GM23248 (cell line): ENCODE measurements around the gene THSD4. TPM values are rescaled to one million over a fixed set of nuclear protein-coding genes. Genes with fewer than 3 reads are reported as not detected.

Experiments
- DNase-seq: peaks from one replicate; pipeline ENCODE4 v3.0.0-alpha.2; 2015
- H2AFZ ChIP-seq: fragments of 200-600 bp; sonication (generic); 2 replicates; pipeline ENCODE4 v1.6.1; 2016; ENCODE audit warnings: antibody characterized with exemption
- H3F3A ChIP-seq: fragments of 200-600 bp; sonication (generic); 2 replicates; pipeline ENCODE4 v1.6.1; 2016; ENCODE audit warnings: mild to moderate bottlenecking, antibody characterized with exemption, mixed run types; ENCODE audit not compliant: insufficient read depth
- H3K27ac ChIP-seq: fragments of 200-600 bp; sonication (generic); 2 replicates; pipeline ENCODE4 v1.5.1; 2016; ENCODE audit warnings: mild to moderate bottlenecking
- H3K27me3 ChIP-seq: fragments of 200-600 bp; sonication (generic); replicated peaks from 2 replicates; pipeline ENCODE4 v1.6.1; 2016; ENCODE audit warnings: mild to moderate bottlenecking; ENCODE audit not compliant: insufficient read depth
- H3K36me3 ChIP-seq: fragments of 200-600 bp; sonication (generic); 2 replicates; pipeline ENCODE4 v1.6.1; 2016; ENCODE audit warnings: low read depth, mild to moderate bottlenecking
- H3K4me1 ChIP-seq: fragments of 200-600 bp; sonication (generic); 2 replicates; pipeline ENCODE4 v1.6.1; 2016; ENCODE audit warnings: mild to moderate bottlenecking; ENCODE audit not compliant: insufficient read depth
- H3K4me2 ChIP-seq: fragments of 200-600 bp; sonication (generic); one replicate; pipeline ENCODE4 v1.6.1; 2016; ENCODE audit warnings: mild to moderate bottlenecking; ENCODE audit not compliant: unreplicated experiment
- H3K4me3 ChIP-seq: fragments of 200-600 bp; sonication (generic); 2 replicates; pipeline ENCODE4 v1.5.1; 2016; ENCODE audit warnings: mild to moderate bottlenecking
- H3K79me2 ChIP-seq: fragments of 200-600 bp; sonication (generic); 2 replicates; pipeline ENCODE4 v1.6.1; 2016; ENCODE audit warnings: mild to moderate bottlenecking; ENCODE audit not compliant: insufficient read depth
- H3K9ac ChIP-seq: fragments of 200-600 bp; sonication (generic); 2 replicates; pipeline ENCODE4 v1.6.1; 2016; ENCODE audit warnings: mild to moderate bottlenecking
- H3K9me2 ChIP-seq: fragments of 200-600 bp; sonication (generic); 2 replicates; pipeline ENCODE4 v1.6.1; 2016; ENCODE audit warnings: mixed run types, mild to moderate bottlenecking, moderate library complexity; ENCODE audit not compliant: insufficient read depth
- H3K9me3 ChIP-seq: fragments of 200-600 bp; sonication (generic); one replicate; pipeline ENCODE4 v1.6.1; 2017; ENCODE audit warnings: low read depth
- H4K20me1 ChIP-seq: fragments of 200-600 bp; sonication (generic); 2 replicates; pipeline ENCODE4 v1.6.0; 2016; ENCODE audit not compliant: insufficient read depth
- EZH2 ChIP-seq: fragments of 200-600 bp; sonication (generic); IDR thresholded peaks from 2 replicates; pipeline ENCODE4 v1.6.1; 2018; ENCODE audit warnings: antibody characterized with exemption, mild to moderate bottlenecking; ENCODE audit not compliant: insufficient read depth, poor library complexity, severe bottlenecking
- EZH2phosphoT487 ChIP-seq: fragments of 200-600 bp; sonication (generic); IDR thresholded peaks from 2 replicates; pipeline ENCODE4 v1.6.1; 2018; ENCODE audit warnings: antibody characterized with exemption, moderate library complexity, mild to moderate bottlenecking, low read depth; ENCODE audit not compliant: insufficient read depth
- WGBS, 2 experiments: methylation state at CpG; one replicate each; pipeline ENCODE4 v1.1.6; 2015 to 2017; ENCODE audit warnings: low lambda C conversion rate in 2 of 2, low coverage in 1 of 2; ENCODE audit errors: missing lambda C conversion rate in 2 of 2; 5-methylcytosine and 5-hydroxymethylcytosine counted together
- in situ Hi-C: fragments of 300-500 bp; cut with MboI; formaldehyde crosslinking; loops from 2 replicates; pipeline ENCODE4 v1.15.0; 2020
- polyA plus RNA-seq: library from polyadenylated mRNA; unstranded; fragments of >200 nt; fragmentation: Nextera tagmentation; extraction: Ambion mirVana; gene quantifications from 2 replicates; pipeline ENCODE4 v1.2.1, GENCODE V29; 2016
- total RNA-seq: library from RNA; depleted of rRNA; stranded (reverse); fragments of >200 nt; shearing (Covaris generic); gene quantifications from 2 replicates; pipeline ENCODE4 v1.2.3, GENCODE V29; 2014

THSD4 gene
- total and polyA plus RNA-seq, 2 experiments from 2014 or later = 14.2 to 58.9 TPM

GRCh38 chr15:71302861-71303410 lies 187.7 kb downstream of the THSD4 start:
- no peaks in the 10 kb centered on the region for H4K20me1 ChIP-seq
- WGBS, 2 experiments = 82% methylated on average over 6 of the region's 6 CpGs
- peaks cover 20% of the 10 kb centered on the region for H3K4me1 ChIP-seq
- 0 out of 2 replicates have a peak, but pooled peaks cover 6% of the 10 kb centered on the region for H3K79me2 ChIP-seq
- peak; percentile 49 for DNase-seq
- H3F3A ChIP-seq = peaks cover 6% of the 10 kb centered on the region; the same call in 1 of the 2 replicates
- no peak overlapping the region for H3K4me2 ChIP-seq
- no peak for TF ChIP-seq EZH2
- TF ChIP-seq EZH2phosphoT487 = no peak
- no peaks in the 10 kb centered on the region for H3K9me2 ChIP-seq
- H3K4me3 ChIP-seq = no peak overlapping the region
- no peak overlapping the region for H3K27ac ChIP-seq
- in situ Hi-C loops = no loop called here
- H3K9ac ChIP-seq = no peak overlapping the region
- no peaks in the 10 kb centered on the region for H3K36me3 ChIP-seq
- no peaks in the 10 kb centered on the region for H3K27me3 ChIP-seq
- no peak overlapping the region for H2AFZ ChIP-seq
- no peaks in the 10 kb centered on the region for H3K9me3 ChIP-seq

DNA sequence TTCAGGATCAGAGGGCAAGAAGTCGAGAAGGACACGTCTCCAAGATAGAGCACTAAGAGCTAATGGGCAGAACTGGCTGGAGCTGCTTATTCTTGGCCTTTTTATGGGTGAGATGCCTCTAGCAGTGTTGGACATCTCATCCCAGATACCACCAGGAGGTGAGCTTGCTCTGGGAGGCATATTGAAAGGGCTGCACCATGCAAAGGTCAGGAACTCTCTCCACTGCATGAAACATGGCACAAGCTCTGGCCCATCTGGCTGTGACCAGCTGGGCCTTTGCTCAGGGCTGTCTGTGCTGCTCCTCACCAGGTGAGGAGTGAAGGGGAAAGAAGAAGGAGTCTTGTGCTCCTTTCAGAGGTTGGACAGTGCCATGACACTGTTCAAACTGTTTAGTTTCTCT lies 188.7 kb downstream of the THSD4 start:
- in situ Hi-C loops = no loop called here
- Histone ChIP-seq H3K27ac (no peak overlapping the region), H3K4me3 (no peak overlapping the region), H3K9me2 (no peaks in the 10 kb centered on the region), H3K9me3 (no peaks in the 10 kb centered on the region), H4K20me1 (no peaks in the 10 kb centered on the region), H3K79me2 (0 out of 2 replicates have a peak, but pooled peaks cover 3% of the 10 kb centered on the region), H2AFZ (no peak overlapping the region), H3K9ac (no peak overlapping the region), H3K4me2 (no peak overlapping the region), H3K36me3 (no peaks in the 10 kb centered on the region), H3K4me1 (peaks cover 20% of the 10 kb centered on the region), H3K27me3 (no peaks in the 10 kb centered on the region), H3F3A (peaks cover 6% of the 10 kb centered on the region; the same call in 1 of the 2 replicates)
- DNase-seq = no peak
- TF ChIP-seq EZH2 (no peak), EZH2phosphoT487 (no peak)
- WGBS, 2 experiments = 94 to 100% methylated on average over 2 of the region's 2 CpGs

DNA sequence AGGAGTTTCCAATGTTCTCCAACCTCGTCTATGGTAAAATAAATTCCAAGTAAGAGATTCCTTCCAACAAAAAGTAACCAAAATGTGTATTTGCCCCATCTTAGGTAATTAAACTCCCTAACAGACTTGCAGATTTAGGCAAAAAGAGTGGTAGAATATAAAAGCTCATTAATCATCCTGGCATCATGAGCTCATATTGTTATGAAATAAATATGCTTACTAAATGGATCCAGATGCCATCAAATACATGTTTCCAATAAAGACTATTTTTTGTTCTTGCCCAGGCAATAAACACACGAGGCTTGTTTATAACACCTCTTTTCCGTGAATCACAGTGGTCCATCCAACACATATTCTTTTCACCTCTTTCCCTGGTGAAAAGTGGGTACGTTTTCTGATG lies 189.4 kb downstream of the THSD4 start:
- H3K4me1 ChIP-seq = peaks cover 20% of the 10 kb centered on the region
- no peak overlapping the region for H3K4me2 ChIP-seq
- 31 to 35% methylated on average over 4 of the region's 4 CpGs for WGBS, 2 experiments
- no peaks in the 10 kb centered on the region for H3K79me2 ChIP-seq
- no peaks in the 10 kb centered on the region for H3K27me3 ChIP-seq
- peaks cover 6% of the 10 kb centered on the region; the same call in 1 of the 2 replicates for H3F3A ChIP-seq
- no peaks in the 10 kb centered on the region for H4K20me1 ChIP-seq
- no peaks in the 10 kb centered on the region for H3K36me3 ChIP-seq
- no peak overlapping the region for H2AFZ ChIP-seq
- peak; percentile 32 for DNase-seq
- H3K4me3 ChIP-seq = no peak overlapping the region
- no peak for TF ChIP-seq EZH2
- TF ChIP-seq EZH2phosphoT487 = no peak
- in situ Hi-C loops = no loop called here
- H3K27ac ChIP-seq = no peak overlapping the region
- no peaks in the 10 kb centered on the region for H3K9me2 ChIP-seq
- no peak overlapping the region for H3K9ac ChIP-seq
- H3K9me3 ChIP-seq = no peaks in the 10 kb centered on the region

GRCh38 chr15:71306538-71306937 lies 191.3 kb downstream of the THSD4 start:
- Histone ChIP-seq H3K4me1 (peaks cover 8% of the 10 kb centered on the region), H3K9me3 (no peaks in the 10 kb centered on the region), H3K27ac (no peak overlapping the region), H3K79me2 (no peaks in the 10 kb centered on the region), H3K9ac (no peak overlapping the region), H3K4me3 (no peak overlapping the region), H3K36me3 (no peaks in the 10 kb centered on the region), H3K9me2 (no peaks in the 10 kb centered on the region), H3K4me2 (no peak overlapping the region), H3K27me3 (no peaks in the 10 kb centered on the region), H3F3A (no peaks in the 10 kb centered on the region; the same call in 1 of the 2 replicates), H4K20me1 (no peaks in the 10 kb centered on the region), H2AFZ (no peak overlapping the region)
- TF ChIP-seq EZH2phosphoT487 (no peak), EZH2 (no peak)
- DNase-seq = no peak
- in situ Hi-C loops = no loop called here

DNA sequence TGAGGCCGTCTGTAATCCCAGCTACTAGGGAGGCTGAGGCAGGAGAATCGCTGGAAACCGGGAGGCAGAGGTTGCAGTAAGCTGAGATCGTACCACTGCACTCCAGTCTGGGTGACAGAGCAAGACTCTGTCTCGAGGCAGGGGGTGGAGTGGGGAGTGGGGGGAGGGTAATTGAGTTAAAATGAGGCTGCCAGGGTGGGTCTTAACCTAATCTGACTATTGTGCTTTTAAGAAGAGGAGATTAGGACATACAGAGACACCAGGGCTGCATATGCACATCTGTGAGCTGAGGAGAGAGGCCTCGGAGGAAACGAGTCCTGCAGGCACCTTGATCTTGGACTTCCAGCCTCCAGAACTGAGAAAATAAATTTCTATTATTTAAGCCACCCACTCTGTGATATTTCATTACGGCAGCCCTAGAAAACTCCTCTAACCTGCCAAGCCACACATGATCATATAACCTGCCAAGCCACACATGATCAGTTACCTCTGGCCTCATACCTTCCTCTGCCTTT lies 197.0 kb downstream of the THSD4 start:
- no peaks in the 10 kb centered on the region for H3K27me3 ChIP-seq
- H2AFZ ChIP-seq = no peak overlapping the region
- no peak overlapping the region for H3K4me3 ChIP-seq
- WGBS, 2 experiments = 75 to 87% methylated on average over 7 to 8 of the region's 8 CpGs
- no peak overlapping the region for H3K4me2 ChIP-seq
- H3K9ac ChIP-seq = no peak overlapping the region
- in situ Hi-C loops = no loop called here
- no peak overlapping the region for H3K27ac ChIP-seq
- DNase-seq = no peak
- TF ChIP-seq EZH2phosphoT487 (no peak), EZH2 (no peak)
- no peaks in the 10 kb centered on the region for H3K9me3 ChIP-seq
- no peaks in the 10 kb centered on the region for H3K36me3 ChIP-seq
- H3F3A ChIP-seq = no peaks in the 10 kb centered on the region
- no peaks in the 10 kb centered on the region for H3K4me1 ChIP-seq
- H3K9me2 ChIP-seq = no peaks in the 10 kb centered on the region
- no peaks in the 10 kb centered on the region for H4K20me1 ChIP-seq
- no peaks in the 10 kb centered on the region for H3K79me2 ChIP-seq
